ENCODE results near the gene TM6SF1. TPM values are rescaled to one million over a fixed set of nuclear protein-coding genes. Genes with fewer than 3 reads are reported as not detected.

Gene TM6SF1
- total RNA-seq, 2 donors from 2014 or later: 1.2 to 1.9 TPM

DNA sequence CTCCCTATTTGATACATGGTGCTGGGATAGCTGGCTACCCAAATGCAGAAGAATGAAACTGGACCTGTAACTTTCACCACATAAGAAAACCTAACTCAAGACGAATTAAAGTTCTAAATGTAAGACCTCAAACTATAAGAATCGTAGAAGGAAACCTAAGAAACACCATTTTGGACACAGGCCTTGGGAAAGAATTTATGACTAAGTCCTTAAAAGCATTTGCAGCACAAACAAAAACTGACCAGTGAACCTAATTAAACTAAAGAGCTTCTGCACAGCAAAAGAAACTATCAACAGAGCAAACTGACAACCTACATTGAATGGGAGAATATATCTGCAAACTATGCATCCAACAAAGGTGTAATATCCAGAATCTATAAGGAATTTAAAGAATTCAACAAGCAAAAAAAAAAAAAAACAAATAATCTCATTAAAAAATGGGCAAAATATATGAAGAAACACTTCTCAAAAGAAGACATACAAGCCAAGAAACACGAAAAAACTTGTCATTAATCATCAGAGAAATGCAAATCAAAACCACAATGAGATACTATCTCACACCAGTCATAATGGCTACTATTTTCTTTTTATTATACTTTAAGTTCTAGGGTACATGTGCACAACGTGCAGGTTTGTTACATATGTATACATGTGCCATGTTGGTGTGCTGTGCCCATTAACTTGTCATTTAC is 63.2 kb downstream of the TM6SF1 start:
- Histone ChIP-seq H3K9me3 (ENCODE audit: control insufficient read depth, low read length) (peaks cover 12% of the 10 kb centered on the region), H3K9ac (ENCODE audit: extremely low read depth, low read length, poor library complexity, severe bottlenecking) (no peak overlapping the region), H3K4me3 (ENCODE audit: low read length) (no peak overlapping the region), H3K27ac (ENCODE audit: low read depth, low read length) (no peak overlapping the region), H3K4me1 (ENCODE audit: control insufficient read depth, insufficient read depth, low read length) (peaks cover 3% of the 10 kb centered on the region), H3K36me3 (ENCODE audit: control insufficient read depth, insufficient read depth, low read length) (peaks cover 20% of the 10 kb centered on the region), H3K27me3 (ENCODE audit: control insufficient read depth, insufficient read depth, low read length, poor library complexity, severe bottlenecking) (no peaks in the 10 kb centered on the region)
- DNase-seq: no peak
- H3K27me3 Mint-ChIP-seq (ENCODE audit: insufficient read depth): no peaks in the 10 kb centered on the region
- 89 to 100% methylated on average over 2 to 3 of the region's 4 CpGs for WGBS, 2 experiments (ENCODE audit: insufficient coverage in 1 of 2, insufficient read length in 1 of 2)
- no peak overlapping the region for H3K27ac Mint-ChIP-seq
- peaks cover 28% of the 10 kb centered on the region for H3K36me3 Mint-ChIP-seq (ENCODE audit: low read depth)
- peaks cover 10% of the 10 kb centered on the region for H3K4me1 Mint-ChIP-seq
- peaks cover 11% of the 10 kb centered on the region for H3K9me3 Mint-ChIP-seq
- TF ChIP-seq, protein P1, sequence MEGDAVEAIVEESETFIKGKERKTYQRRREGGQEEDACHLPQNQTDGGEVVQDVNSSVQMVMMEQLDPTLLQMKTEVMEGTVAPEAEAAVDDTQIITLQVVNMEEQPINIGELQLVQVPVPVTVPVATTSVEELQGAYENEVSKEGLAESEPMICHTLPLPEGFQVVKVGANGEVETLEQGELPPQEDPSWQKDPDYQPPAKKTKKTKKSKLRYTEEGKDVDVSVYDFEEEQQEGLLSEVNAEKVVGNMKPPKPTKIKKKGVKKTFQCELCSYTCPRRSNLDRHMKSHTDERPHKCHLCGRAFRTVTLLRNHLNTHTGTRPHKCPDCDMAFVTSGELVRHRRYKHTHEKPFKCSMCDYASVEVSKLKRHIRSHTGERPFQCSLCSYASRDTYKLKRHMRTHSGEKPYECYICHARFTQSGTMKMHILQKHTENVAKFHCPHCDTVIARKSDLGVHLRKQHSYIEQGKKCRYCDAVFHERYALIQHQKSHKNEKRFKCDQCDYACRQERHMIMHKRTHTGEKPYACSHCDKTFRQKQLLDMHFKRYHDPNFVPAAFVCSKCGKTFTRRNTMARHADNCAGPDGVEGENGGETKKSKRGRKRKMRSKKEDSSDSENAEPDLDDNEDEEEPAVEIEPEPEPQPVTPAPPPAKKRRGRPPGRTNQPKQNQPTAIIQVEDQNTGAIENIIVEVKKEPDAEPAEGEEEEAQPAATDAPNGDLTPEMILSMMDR (conservative IDR thresholded peaks at IDR 0.05): no peak
- H3K4me3 Mint-ChIP-seq: no peak overlapping the region

DNA sequence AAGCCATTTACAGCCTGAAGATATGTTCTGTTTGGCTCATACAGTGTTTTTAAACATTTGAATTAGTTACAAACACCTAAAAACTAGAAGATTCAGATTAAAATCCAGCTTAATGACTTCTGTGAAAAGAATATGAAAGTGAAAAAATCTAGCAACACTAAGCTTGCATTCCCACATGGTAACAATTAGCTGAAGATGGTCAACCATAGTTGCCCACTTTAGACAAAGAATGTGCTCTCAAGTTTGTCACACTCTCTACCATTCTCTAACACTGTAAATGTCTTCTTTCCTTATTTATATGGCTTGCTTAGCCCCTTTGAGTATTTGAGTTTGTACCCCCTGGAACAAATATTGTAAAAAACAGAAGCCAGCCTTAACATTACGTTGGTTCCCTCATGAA is 67.4 kb downstream of the TM6SF1 start:
- DNase-seq: no peak
- Mint-ChIP-seq H3K4me1 (peaks cover 19% of the 10 kb centered on the region), H3K9me3 (no peaks in the 10 kb centered on the region), H3K27ac (peak overlapping the region; percentile 33), H3K4me3 (no peak overlapping the region), H3K36me3 (ENCODE audit: low read depth) (peaks cover 26% of the 10 kb centered on the region), H3K27me3 (ENCODE audit: insufficient read depth) (no peaks in the 10 kb centered on the region)
- Histone ChIP-seq H3K4me1 (ENCODE audit: control insufficient read depth, insufficient read depth, low read length) (peaks cover 8% of the 10 kb centered on the region), H3K9me3 (ENCODE audit: control insufficient read depth, low read length) (no peaks in the 10 kb centered on the region), H3K27me3 (ENCODE audit: control insufficient read depth, insufficient read depth, low read length, poor library complexity, severe bottlenecking) (no peaks in the 10 kb centered on the region), H3K27ac (ENCODE audit: low read depth, low read length) (no peak overlapping the region), H3K9ac (ENCODE audit: extremely low read depth, low read length, poor library complexity, severe bottlenecking) (no peak overlapping the region), H3K36me3 (ENCODE audit: control insufficient read depth, insufficient read depth, low read length) (peaks cover 37% of the 10 kb centered on the region), H3K4me3 (ENCODE audit: low read length) (no peak overlapping the region)
- WGBS, 2 experiments (ENCODE audit: insufficient coverage in 1 of 2, insufficient read length in 1 of 2): 94% methylated on average over 1 of the region's 1 CpG; no CpG with 5 or more reads in 1 of the 2 experiments
- TF ChIP-seq, protein P1 (conservative IDR thresholded peaks at IDR 0.05): no peak

DNA sequence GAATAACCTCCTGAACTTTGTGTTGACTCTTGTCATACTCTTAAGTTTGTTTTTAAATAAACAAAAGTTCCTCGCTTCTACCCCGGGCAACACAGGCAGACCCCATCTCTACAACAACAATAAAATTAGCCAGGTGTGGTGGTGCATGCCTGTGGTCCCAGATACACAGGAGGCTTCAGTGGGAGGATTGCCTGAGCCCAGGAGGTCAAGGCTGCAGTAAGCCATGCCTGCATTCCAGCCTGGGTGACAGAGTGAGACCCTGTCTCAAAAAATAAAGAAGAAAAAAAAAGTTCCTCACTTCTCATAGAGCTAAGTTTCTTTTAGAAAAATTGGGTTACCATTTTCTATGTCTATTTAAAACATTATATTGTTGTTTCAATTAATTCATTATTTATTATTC is 70.9 kb downstream of the TM6SF1 start:
- Mint-ChIP-seq H3K4me1 (peaks cover 19% of the 10 kb centered on the region), H3K9me3 (no peaks in the 10 kb centered on the region), H3K27ac (peak overlapping the region; percentile 75), H3K36me3 (ENCODE audit: low read depth) (peaks cover 17% of the 10 kb centered on the region), H3K27me3 (ENCODE audit: insufficient read depth) (no peaks in the 10 kb centered on the region), H3K4me3 (no peak overlapping the region)
- Histone ChIP-seq H3K9me3 (ENCODE audit: control insufficient read depth, low read length) (no peaks in the 10 kb centered on the region), H3K4me3 (ENCODE audit: low read length) (no peak overlapping the region), H3K9ac (ENCODE audit: extremely low read depth, low read length, poor library complexity, severe bottlenecking) (no peak overlapping the region), H3K4me1 (ENCODE audit: control insufficient read depth, insufficient read depth, low read length) (peaks cover 8% of the 10 kb centered on the region), H3K27ac (ENCODE audit: low read depth, low read length) (no peak overlapping the region), H3K36me3 (ENCODE audit: control insufficient read depth, insufficient read depth, low read length) (peaks cover 28% of the 10 kb centered on the region), H3K27me3 (ENCODE audit: control insufficient read depth, insufficient read depth, low read length, poor library complexity, severe bottlenecking) (no peaks in the 10 kb centered on the region)
- WGBS, 2 experiments (ENCODE audit: insufficient coverage in 1 of 2, insufficient read length in 1 of 2): 100% methylated on average over 2 of the region's 2 CpGs; no CpG with 5 or more reads in 1 of the 2 experiments
- DNase-seq: no peak
- TF ChIP-seq, protein P1 (conservative IDR thresholded peaks at IDR 0.05): no peak
